ENCODE measurements around the gene GPC5.

The GPC5 gene

DNA sequence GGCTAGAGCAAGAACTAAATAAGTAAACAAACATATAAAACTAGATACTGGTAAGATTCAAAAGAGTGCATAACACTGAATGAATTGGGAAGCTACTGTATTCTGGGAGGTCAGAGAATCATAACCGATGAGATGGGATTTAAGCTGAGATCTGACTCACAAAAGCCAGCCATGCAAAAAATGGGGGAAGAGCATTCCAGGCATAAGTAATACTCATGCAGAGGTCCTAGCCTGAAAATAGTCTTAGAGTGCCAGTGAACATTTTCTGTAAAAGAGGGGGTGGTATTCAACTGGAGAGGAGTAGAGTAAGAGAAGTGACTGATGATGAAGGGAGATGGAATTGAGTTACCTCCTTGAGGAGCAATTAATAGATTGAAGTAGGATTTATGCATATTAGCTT lies 956.2 kb downstream of the GPC5 start:
- no peak overlapping the region for H3K4me3 ChIP-seq (ENCODE audit: low read depth, low read length)
- peak; percentile 56 for DNase-seq (ENCODE audit: low read depth)
- no peak for TF ChIP-seq CTCF (conservative IDR thresholded peaks at IDR 0.05; ENCODE audit: low read depth, low read length)

- TF ChIP-seq CTCF (conservative IDR thresholded peaks at IDR 0.05; ENCODE audit: low read depth, low read length), result peak; percentile 97
- DNase-seq (ENCODE audit: low read depth), result peak; percentile 86
- no peak overlapping the region for H3K4me3 ChIP-seq (ENCODE audit: low read depth, low read length)
Observed at GRCh38 chr13:92355213-92355612, 956.8 kb downstream of the GPC5 start.

DNA sequence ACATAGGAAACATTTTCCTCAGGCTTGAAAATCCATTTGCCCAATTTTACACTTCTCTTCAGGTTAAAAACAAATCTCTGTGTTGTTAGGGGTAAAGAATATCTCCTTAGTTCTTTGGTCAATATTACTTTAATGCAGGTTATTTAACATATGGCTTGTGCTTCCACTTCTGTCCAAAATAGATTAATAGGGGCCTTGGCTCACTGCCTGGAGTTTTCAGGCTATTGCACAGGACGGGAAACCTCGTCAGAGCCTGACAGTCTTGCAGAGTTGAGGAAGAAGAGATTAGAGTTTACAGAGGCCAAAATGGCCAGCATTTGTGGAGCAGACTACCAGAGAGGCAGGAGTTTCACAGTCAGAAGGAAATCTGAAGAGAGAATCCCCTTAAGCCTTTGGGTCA lies 964.3 kb downstream of the GPC5 start:
- no peak for TF ChIP-seq CTCF (conservative IDR thresholded peaks at IDR 0.05; ENCODE audit: low read depth, low read length)
- H3K4me3 ChIP-seq (ENCODE audit: low read depth, low read length), result no peak overlapping the region
- DNase-seq (ENCODE audit: low read depth), result peak; percentile 50

DNA sequence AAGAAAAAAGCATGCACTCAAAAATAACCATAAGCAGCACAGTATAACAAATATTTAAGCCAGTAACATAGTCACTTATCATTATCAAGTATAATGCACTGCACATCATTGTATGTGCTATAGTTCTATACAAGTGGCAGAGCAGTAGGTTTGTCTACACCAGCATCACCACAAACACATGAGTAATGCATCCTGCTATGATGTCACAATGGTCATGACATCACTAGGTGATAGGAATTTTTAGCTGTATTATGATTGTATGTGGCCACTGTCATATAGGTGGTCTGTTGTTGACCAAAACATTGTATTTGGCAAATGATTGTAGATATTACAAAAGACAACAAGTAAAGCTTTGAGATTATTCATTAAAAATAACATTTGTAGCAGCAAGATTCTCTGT lies 967.5 kb downstream of the GPC5 start:
- DNase-seq (ENCODE audit: low read depth), result no peak
- no peak for TF ChIP-seq CTCF (conservative IDR thresholded peaks at IDR 0.05; ENCODE audit: low read depth, low read length)
- H3K4me3 ChIP-seq (ENCODE audit: low read depth, low read length), result no peak overlapping the region

GRCh38 chr13:92377396-92377795 lies 979.0 kb downstream of the GPC5 start:
- no peak for DNase-seq (ENCODE audit: low read depth)
- H3K4me3 ChIP-seq (ENCODE audit: low read depth, low read length), result no peak overlapping the region
- TF ChIP-seq CTCF (conservative IDR thresholded peaks at IDR 0.05; ENCODE audit: low read depth, low read length), result no peak

- H3K4me3 ChIP-seq (ENCODE audit: low read depth, low read length), result no peak overlapping the region
- no peak for TF ChIP-seq CTCF (conservative IDR thresholded peaks at IDR 0.05; ENCODE audit: low read depth, low read length)
- DNase-seq (ENCODE audit: low read depth), result no peak
Observed at GRCh38 chr13:92379371-92379770, 981.0 kb downstream of the GPC5 start.

DNA sequence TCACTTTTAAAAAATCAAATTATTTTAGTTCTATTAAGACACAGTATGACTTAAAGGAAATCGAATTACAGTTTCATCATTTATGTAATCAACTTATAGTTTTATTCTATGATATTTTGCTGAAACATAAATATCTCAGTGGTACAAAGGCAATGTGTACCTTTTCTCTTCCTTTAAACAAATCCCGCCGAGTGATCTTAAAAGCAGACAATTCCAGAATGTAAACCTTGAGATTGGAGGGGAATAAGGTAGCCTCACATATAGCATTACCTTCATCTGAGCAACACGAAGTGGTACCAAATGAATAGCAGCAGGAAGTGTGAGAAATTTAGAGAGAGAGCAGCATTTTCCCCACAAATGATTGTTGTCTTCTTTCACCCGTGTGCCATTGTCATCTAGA lies 986.0 kb downstream of the GPC5 start:
- DNase-seq (ENCODE audit: low read depth), result no peak
- no peak for TF ChIP-seq CTCF (conservative IDR thresholded peaks at IDR 0.05; ENCODE audit: low read depth, low read length)
- H3K4me3 ChIP-seq (ENCODE audit: low read depth, low read length), result no peak overlapping the region

All from choroid plexus epithelial cell (primary cell).